Endothelial cell of umbilical vein (primary cell): Measurements from ENCODE around the gene MTAP.

ENCODE experiments used
- CTCF ChIP-seq, 2 donors: IDR thresholded peaks; 1 replicate in 1 of 2; 2 replicates in 1 of 2; pipeline ENCODE4 v1.5.1; 2011; ENCODE audit warnings: low read length in 2 of 2, mild to moderate bottlenecking in 2 of 2, moderate library complexity in 2 of 2, control low read depth in 1 of 2, inconsistent platforms in 1 of 2, low read depth in 1 of 2; ENCODE audit not compliant: insufficient read depth in 1 of 2; ENCODE audit errors: extremely low read depth in 1 of 2
- EZH2 ChIP-seq: IDR thresholded peaks from 2 replicates; pipeline ENCODE4 v1.6.1; 2012; ENCODE audit warnings: borderline replicate concordance, low read depth, mild to moderate bottlenecking, moderate library complexity, low read length, inconsistent platforms; ENCODE audit not compliant: severe bottlenecking
- POLR2AphosphoS5 ChIP-seq: IDR thresholded peaks from 2 replicates; pipeline ENCODE4 v1.6.1; 2012; ENCODE audit warnings: low read depth, mild to moderate bottlenecking, control low read depth, low read length, moderate library complexity; ENCODE audit not compliant: insufficient read depth

GRCh38 chr9:21795483-21795882 is 7.0 kb upstream of the MTAP start:
- TF ChIP-seq EZH2 (no peak), POLR2AphosphoS5 (no peak), CTCF (IDR thresholded peaks at IDR 0.05; ENCODE audit: extremely low read depth in 1 of 2, insufficient read depth in 1 of 2, low read depth in 1 of 2, low read length in 2 of 2) (no peak)
